ENCODE data around the gene UNCX.

The UNCX gene

DNA sequence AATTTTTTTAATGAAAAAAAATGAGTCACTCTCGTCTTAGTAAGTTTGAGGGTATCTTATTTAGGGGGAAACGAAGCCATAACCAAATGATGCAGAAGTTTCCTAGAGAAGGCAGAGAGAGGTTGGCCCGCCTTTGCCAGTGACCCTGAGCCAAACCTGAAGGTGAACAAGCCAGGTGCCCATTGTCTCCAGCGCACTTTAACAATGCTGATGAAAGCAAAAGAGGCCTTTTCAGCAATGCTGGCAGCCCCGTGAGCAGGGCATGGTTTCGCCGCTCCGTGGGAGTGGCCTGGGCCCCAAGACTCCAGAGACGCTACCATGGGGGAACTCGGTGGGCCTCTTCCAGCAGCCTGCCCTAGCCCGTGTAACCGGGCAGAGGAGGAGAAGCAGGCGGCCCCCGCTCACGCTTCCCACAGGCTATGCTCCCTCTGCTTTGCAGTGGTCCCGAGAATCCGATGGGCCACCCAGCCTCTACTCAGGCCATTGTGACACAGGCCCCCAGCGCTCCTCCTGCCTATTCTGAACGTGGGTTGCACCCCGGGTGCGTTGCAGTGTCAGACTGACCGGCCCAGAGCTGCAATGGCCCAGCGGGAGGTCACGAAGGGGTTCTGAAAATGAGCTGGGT lies 14.0 kb upstream of the UNCX start:
- DNase-seq, result no peak

DNA sequence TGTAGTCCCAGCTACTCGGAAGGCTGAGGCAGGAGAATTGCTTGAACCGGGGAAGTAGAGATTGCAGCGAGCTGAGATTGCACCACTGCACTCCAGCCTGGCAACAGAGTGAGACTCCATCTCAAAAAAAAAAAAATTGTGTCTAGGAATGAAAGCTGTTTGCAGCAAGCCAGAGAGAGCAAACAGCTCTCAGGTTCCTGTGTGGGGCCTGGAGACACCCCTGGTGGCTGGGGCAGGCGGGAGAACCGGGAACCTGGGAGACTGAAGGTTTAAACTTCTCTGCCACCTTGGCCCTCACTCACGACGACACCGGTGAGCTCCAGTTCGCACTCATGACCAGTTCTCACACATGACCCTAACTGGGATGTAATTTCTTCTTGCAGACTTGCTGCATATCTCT lies 13.2 kb upstream of the UNCX start:
- DNase-seq, result no peak

DNA sequence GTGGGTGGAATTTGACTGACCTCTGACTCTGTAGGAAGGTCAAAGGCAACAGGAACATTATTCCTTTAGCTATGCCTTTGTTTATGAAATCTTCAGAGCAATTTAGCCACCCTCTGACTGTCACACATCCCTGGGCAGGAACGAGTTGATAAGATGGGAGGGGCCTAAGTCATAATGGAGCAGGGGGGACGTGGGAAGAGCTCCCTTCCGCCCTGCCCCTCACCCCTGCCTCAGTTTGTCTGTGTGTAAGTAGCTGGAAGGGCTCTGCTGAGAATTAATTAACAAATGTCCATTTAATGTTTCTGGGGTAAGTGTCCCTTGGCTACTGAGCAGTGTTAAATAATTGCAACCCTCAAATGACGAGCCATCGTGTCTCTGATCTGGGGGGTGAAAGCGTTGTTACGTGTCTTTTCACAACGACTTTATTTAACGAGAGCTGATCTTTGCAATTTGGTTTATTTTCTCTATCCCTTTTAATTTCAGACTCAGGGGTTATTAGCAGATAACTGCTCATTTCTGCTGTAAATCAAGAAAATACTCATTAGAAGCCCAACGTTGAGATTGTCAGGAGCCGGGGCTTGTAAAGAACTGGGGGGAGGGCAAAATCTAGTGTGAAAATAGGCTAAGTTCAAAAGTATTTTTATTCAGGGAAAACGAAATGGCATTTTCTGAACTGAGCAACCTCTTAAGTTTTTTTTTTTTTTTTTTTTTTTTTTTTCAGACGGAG lies 12.5 kb upstream of the UNCX start:
- no peak for DNase-seq

DNA sequence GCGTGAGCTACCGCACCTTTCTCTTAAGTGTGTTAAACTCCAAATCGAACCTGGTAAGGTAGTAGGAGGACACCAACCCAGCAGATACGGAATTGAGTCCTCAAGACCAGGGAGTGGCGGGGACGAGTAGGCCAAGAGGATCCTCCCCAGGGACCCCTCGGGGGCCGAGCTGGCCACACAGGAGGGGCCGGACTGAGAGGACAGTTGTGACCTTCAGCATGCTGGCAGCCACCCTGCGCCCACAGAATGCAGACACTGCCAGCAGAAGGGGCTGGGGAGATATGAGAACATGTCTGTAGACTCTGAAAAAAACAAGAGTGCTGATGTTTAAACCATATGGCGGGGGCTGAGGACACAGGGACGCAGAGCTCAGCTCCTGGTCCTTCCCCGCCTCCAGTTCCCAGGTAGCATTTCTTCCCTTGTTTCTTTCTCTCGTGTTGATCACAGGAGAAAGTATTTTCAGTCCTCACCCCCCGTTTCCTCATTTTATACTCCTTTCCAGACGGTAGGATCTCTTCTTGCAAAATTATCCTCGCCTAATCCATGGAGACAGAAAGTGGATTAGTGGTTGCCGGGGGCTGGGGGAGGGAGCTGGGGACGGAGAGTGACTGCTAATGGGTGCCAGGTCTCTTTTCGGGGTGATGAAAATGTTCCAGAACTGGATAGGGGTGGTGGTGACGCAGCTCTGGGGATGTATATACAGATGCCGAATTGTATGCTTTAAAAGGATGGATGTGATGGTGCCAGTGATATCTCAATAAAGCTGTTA lies 11.5 kb upstream of the UNCX start:
- DNase-seq, result no peak

DNA sequence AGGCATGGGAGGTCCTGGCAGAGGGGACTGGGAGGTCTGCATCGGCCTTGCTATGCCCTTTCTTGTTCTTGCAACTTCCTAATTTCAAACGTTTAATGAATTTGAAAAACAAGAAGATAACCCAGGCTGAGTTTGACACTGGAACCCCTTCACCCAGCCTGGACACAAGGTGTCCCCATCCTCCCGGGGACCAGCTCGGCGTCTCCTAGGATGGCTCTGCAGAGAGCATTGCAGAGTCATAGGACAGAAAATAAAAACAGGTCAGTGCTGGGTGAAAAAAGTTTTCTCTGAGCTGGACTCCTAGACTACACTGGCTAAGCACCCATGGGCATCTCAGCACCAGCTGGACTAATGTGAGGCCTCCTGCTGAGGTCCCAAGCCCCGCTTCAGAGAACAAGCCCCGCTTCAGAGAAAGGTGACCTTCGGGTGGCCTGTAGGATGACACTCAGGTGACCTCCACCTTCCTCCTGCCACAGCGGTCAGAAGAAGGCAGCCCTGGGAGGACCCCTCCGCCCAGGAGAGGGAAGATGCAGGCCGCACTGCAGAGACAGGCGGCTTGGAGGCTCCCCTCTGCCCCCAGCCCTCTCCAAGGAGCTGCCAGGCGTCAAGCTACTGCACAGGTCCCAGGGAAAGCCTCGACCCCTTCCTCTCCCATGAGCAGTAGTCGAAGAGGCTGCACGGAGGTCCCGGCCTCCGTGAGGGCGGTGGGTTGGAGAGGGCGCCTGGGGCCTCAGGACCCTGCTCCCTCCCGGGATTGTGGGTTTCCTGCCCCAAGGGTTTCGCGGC lies 9.3 kb upstream of the UNCX start:
- no peak for DNase-seq

DNA sequence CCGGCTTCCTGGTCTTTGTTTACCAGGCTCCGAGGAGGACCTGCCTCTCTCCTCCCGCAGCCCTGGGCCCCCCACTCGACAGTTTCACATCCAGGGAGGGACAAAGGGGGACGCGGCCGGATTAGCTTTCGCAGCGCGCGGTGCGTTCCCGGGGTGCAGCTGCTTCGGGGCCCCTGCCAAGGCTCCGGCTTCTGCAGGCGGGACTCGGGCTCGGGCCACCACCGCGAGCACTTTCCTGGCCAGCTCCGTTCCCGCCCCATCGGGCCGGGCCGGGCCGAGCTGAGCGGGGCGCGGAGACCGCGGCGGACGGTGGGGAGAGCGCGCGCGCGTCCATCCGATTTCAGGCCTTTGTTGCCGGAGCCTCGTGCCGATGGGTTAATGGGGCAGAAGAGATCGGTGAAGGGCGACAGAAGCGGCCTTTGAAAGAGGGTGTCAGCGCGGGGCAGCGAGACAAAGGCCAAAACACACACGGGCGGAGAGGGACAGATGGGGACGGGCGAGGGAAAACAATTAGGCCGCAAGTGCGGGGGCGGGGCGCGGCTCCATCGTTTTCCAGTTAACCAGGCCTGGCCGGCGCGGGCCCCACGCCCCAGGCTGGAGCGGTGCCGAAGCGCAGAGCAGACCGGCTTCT lies 8.5 kb upstream of the UNCX start:
- DNase-seq, result no peak

DNA sequence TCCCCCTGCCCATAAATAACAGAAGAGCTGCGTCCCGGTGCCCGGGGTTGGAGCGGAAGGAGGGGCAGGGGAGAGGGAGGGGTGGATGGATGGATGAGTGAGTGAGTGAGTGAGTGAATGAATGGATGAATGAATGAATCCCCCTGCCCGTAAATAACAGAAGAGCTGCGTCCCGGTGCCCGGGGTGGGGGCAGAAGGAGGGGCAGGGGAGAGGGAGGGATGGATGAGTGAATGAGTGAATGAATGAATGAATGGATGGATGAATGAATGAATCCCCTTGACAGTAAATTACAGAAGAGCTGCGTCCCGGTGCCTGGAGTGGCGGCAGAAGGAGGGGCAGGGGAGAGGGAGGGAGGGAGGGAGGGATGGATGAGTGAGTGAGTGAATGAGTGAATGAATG lies 7.6 kb upstream of the UNCX start:
- no peak for DNase-seq

DNA sequence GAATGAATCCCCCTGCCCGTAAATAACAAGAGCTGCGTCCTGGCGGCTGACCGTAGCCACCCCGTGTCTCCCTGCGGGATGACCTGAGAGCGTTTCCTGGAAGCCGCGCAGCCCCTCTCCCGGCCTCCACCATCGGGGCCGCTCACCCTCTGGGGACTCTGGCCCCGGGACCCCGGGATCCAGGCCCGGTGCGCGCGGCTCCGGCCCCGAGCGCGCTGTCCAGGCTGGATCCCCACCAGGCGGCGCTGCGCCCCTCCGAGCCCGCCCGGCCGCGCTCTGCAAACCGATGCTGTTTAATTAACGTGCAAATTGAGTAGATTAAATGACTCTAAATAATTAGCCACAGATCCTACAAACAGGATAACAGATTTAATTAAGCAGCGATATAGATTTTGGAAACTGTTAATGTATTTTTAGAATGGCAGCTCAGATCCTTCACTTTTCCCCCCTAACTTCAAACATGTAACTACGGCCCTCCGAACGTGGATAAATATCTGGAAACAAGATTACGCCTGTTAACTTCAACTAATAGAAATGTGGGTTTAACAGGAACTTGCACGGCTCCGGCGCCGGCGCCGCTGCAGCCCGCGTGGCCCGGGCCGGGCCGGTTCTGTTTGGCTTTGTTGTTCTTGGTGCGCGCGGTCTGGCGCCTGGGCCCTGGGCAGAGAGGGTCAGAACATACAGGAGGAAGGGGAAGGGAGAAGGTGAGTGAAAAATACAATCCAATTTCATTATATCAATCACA lies 7.1 kb upstream of the UNCX start:
- peak; percentile 23 for DNase-seq

DNA sequence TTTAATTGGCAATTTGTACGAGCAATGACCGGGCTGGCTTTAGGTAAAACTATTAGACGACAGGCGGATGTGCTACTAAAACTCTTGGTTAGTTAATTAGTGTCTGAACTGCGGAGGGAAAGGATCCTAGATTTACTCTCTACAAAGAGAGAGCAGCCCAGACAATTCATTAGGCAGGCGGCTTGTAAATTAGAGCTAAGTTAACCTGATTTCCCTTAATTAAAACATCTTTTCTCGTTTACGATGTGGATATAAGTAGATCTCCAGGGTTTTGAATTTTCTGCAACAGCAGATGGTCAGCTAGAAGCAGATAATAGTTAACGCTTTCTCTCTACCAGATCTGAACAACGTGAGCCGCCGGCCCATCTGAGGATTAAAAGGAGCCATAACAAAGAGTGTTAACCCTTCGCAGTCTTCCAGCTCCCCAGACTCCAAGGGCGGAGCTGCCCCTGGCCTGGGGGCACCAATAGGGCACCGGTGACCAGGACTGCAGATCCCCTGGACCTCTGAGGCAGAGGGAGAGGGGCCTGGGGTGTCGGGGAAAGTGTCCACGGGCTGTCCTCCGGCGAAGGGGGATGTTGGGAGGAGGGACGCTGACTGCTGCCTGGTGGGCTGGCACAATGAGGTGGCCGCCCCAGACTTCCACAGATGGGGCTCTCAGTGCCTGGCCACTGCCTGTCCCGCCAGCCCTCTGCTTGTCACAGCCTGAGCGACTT lies 6.3 kb upstream of the UNCX start:
- no peak for DNase-seq

DNA sequence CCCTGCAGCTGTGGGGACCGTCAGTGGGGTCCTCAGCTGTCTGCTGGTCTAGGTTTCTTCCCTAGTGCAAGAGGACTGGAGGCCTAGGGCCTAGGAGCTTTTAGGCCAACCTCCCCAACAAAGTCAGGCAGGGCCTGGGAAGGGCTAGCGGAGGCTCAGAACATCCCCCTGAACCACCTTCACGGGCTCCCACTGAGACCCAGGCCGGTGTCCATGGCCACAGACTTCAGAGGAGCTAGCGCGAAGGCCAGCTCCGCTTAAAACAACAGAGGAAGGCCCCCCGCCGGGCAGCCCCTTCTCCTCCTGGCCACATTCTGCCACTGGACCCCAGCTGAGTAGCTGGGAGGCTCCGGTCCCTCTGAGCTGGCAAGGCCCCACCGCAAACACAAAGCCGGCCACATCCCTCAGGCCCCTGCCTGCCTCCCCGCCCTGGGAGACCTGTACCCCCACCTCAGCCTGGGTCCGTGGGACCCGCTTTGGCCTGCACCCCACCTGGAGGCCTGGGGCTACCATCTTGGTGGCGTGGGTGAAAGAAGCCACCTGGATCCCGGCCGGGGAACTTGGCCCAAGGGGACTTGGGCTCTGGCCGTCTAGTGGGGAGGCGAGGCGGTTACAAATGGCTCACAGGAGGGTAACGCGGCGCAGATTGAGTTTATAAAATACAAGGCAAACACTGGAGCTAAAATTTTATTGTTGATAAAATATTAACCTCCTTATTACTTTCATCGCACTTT lies 5.4 kb upstream of the UNCX start:
- DNase-seq, result no peak

DNA sequence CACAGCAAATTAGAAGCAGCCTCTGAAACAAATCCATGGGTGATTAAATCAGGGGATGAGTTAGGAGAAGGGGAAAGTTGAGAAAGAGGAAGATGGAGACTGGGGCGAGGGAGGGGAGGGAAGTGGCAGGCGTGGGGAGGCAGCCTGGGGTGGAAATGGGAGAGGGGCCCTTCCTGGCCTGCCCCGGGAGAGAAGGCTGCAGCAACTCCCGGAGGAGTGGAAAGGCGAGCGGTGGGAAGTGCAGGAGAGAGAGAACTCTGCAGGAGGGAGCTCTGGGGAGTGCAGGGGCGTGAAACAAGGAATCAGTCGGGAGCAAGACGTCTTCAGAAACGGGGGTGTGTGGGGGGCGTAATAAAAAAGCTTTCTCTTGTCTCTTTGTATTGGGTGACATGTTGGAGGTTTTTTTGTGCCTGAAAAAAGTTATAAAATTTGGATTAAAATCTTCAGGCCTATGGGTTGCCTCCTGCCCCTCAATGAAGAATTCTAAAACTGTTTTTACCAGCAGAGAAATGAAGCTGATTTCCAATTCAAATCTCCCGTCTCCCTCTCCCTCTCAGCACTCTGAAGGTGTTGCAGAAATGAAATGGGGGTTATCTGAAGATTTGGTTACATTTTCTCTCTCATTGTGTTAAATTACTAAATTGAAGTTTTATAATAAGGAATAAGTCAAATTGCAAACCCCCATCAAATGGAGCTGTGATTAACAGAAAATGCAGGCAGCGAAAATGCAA lies 4.7 kb upstream of the UNCX start:
- DNase-seq, result no peak

DNA sequence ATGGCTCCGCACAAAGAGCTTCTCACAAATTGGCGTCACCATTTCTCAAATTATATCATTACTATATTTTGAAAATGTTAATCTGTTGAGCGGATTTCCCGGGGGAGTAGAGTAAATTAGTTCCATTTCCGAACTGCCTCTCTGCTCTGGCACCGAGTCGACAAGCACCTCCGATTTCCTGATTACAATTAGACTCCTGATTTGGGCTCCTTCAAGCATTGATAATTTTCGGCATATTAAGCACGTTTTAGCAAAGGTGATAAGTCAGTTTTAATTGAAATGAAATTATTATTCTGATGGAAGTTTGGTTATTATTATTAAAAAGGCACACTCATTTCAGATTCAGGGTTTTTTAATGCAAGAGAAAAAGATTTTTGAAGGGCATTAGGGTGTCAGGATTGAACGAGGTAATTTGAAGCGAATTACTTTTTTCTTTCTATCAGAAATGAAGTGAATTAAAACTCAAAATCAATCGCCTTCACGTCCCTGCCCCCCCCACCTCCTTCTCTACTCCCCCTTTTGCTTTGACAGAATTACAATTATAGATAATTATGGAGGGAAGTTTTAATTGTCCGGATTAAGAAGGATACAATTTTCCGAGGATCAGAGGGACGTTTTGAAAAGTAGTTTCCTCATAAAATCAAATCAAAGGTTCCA lies 4.0 kb upstream of the UNCX start:
- DNase-seq, result no peak

DNA sequence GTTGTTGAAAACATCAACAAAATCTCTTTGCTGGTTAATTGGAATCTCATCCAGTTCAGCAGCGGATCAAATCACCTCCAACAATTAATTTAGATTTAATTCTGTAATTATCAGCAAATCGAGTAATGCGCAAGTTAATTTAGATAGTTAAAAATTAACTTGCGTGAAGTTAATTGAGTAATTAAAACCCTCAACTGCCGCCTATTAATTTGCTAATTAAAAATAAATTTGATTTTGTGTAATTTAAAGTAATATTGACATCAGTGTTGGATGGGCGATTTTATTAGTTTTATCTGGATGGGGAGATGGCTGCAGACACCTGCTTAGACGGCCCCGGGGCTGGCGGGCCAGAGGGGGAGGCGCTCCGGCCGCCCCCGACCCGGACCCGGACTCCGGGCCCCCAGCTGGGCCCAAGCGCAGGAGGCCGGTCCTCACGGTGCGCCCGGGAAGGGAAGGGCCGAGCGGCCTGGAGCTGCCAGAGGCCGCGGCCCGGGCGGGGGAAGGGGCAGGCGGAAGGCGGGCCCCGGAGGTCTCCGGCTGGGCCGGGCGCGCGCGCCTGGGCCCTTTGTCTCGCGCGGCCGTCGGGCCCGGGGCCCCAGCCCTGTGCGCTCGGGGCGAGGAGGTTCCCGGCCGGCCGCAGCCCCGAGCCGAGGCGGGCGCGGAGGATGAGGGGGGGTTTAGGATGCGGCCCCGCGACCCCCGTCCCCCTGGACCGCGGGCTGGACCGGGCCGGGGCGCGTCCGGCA lies 3.3 kb upstream of the UNCX start:
- no peak for DNase-seq

DNA sequence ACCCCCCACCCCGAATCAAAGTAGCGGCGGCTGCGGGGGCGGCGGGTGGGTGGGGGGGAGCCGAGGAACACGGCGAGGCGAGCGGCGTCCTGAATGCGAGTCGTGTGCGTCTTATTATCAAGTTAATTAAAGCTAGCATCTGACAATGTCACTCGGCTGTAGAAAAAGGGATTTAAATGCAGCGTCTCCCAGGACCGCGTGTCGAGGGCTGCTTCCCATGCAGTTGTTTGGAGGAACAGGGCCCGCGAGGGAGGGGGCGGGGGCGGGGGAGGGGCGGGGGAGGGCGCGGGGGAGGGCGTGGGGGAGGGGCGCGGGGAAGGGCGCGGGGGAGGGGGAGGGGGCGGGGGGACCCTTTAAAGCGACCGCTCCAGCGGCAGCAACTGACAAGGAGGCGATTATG lies 2.7 kb upstream of the UNCX start:
- DNase-seq, result no peak

DNA sequence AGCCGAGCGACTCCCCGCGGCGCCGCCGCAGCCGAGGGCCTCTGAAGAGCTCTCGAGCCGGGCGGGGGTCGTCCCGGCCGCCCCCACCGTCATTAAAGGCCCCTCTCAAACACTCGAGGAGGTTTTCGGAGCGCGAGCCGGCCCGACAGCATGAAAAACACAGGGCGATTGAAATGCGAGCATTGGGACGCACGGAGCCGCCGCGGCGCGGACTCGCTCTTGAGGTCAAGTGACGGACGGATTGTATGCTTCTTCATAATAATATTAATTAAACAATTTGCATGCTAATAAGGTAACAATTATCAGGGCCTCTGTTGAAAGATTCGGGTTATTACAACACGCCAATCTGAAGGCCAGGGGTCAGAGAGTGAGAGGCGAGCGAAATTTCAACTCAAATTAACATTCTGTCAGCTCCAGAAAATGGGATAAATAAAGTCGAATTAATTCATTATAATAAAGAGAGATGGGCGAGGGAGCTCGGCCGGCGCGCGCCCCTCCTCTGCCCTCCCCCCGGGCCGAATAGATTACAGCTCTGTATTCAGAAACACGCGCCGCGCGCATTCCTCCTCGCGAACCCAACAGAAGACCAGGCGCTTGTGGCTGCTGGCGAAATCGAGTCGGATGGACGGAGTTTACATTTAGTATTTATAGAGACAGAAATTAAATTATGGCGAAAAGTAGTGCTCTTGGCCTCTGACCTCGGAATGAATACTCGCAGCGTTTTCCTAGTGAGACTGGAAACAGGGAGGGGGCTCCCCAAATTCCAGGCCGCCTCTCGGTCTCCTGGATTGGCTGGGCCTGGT lies 2.1 kb upstream of the UNCX start:
- no peak for DNase-seq

DNA sequence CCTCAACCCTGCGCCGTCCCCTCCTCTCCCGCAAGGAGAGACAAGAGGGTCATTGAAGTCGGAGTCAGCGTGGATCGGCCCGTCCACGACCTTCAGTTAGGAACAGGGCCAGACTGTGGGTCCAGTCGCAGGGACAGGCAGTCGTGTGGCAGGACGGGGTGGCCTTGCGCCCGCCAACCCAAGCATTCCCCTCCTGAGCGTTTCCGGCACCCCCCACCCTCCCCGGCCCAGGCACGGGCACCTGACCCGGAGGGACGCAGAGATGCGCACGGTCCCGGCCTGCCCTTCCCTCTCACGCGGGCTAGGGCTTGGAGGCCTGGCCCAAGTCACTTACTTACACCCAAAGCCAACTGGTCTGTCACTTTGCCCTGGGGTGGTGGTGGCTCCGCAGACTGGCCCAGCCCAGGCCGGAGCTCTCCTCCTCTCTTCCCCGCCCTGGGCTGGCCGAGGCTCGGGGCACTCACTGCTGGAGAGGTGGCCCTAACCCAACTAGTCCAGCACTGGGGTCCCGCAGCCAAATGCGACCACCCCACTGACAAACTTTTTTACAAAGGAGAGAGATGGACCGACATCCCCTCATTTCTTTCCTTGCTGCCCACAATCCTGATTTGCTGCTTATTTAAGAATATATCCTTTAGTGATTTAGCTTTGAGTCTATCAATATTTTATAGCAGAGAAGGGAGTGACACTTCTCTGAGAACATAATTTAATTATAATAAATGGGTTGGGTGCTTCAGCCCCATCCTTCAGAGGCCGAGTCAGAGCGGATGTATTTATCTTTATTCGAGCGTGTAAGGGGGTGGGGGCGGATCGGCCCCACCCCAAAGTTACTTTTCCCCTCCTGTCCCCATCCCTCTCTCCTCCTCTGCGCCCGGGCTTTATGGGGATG lies 1.2 kb upstream of the UNCX start:
- DNase-seq, result no peak

DNA sequence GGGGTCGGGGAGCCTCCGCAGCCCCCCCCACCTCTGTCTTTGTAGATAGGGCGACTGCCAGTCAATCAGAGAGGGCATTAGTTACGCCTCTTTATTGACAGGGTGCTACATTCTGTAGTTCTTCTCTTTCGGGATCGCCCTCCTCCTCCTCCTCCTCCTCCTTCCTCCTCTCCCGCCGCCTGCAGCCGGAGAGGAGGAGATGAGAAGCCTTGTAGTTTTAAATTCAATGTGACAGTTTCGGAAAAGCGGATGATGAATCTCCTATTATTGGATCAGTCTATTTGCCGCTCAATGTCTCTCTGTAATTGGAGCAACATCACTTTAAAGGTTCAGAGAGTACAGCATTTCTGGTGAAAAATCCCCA lies 587 bp upstream of the UNCX start:
- DNase-seq, result no peak

Measured in effector CD4-positive, alpha-beta T cell (primary cell).